ENCODE measurements around the gene TTBK1. TPM values are rescaled to one million over a fixed set of nuclear protein-coding genes. Genes with fewer than 3 reads are reported as not detected.

Gene TTBK1
- total RNA-seq, 2 donors from 2014 or later: 0.12 to 0.15 TPM

GRCh38 chr6:43257367-43258145, 14.3 kb downstream of the TTBK1 start:
- no peak overlapping the region for H3K4me3 ChIP-seq
- TF ChIP-seq CTCF (IDR thresholded peaks at IDR 0.05): no peak
- no peaks in the 10 kb centered on the region for H3K27me3 ChIP-seq
- H3K9me3 ChIP-seq: no peaks in the 10 kb centered on the region
- DNase-seq (ENCODE audit: low spot score): no peak
- H3K4me1 ChIP-seq: peaks cover 0 to 5% of the 10 kb centered on the region in 2 donors
- H3K36me3 ChIP-seq: no peaks in the 10 kb centered on the region
- H3K27ac ChIP-seq: no peak overlapping the region

- Histone ChIP-seq H3K36me3 (no peaks in the 10 kb centered on the region), H3K27ac (no peak overlapping the region), H3K9me3 (no peaks in the 10 kb centered on the region), H3K27me3 (no peaks in the 10 kb centered on the region), H3K4me1 (peaks cover 0 to 5% of the 10 kb centered on the region in 2 donors), H3K4me3 (no peak overlapping the region)
- DNase-seq (ENCODE audit: low spot score): no peak
- no peak for TF ChIP-seq CTCF (IDR thresholded peaks at IDR 0.05)
These were observed 14.9 kb downstream of the TTBK1 start for GRCh38 chr6:43258180-43258579.

GRCh38 chr6:43258807-43259686, 15.8 kb downstream of the TTBK1 start:
- H3K4me3 ChIP-seq: no peak overlapping the region
- peaks cover 0 to 5% of the 10 kb centered on the region in 2 donors for H3K4me1 ChIP-seq
- H3K9me3 ChIP-seq: no peaks in the 10 kb centered on the region
- no peak for DNase-seq (ENCODE audit: low spot score)
- no peak for TF ChIP-seq CTCF (IDR thresholded peaks at IDR 0.05)
- no peak overlapping the region for H3K27ac ChIP-seq
- H3K27me3 ChIP-seq: no peaks in the 10 kb centered on the region
- H3K36me3 ChIP-seq: no peaks in the 10 kb centered on the region

- Histone ChIP-seq H3K4me1 (peaks cover 0 to 5% of the 10 kb centered on the region in 2 donors), H3K27ac (no peak overlapping the region), H3K4me3 (no peak overlapping the region), H3K27me3 (no peaks in the 10 kb centered on the region), H3K9me3 (no peaks in the 10 kb centered on the region), H3K36me3 (no peaks in the 10 kb centered on the region)
- no peak for DNase-seq (ENCODE audit: low spot score)
- no peak for TF ChIP-seq CTCF (IDR thresholded peaks at IDR 0.05)
These were observed 17.5 kb downstream of the TTBK1 start for GRCh38 chr6:43260791-43261190.

- no peak for DNase-seq (ENCODE audit: low spot score)
These were observed 17.9 kb downstream of the TTBK1 start for GRCh38 chr6:43261198-43261597.

More at GRCh38 chr6:43261198-43261597, 17.9 kb downstream of the TTBK1 start:
- H3K27me3 ChIP-seq: no peaks in the 10 kb centered on the region
- no peaks in the 10 kb centered on the region for H3K36me3 ChIP-seq
- H3K4me1 ChIP-seq: peaks cover 0 to 5% of the 10 kb centered on the region in 2 donors
- no peak overlapping the region for H3K4me3 ChIP-seq
- H3K27ac ChIP-seq: no peak overlapping the region
- no peaks in the 10 kb centered on the region for H3K9me3 ChIP-seq
- no peak for TF ChIP-seq CTCF (IDR thresholded peaks at IDR 0.05)

All from right atrium auricular region (tissue), 2 donors.